Rectal smooth muscle tissue (tissue), 1 donor: ENCODE results near the gene ABCE1.
"Not testable (repeated sequence)": the region's sequence is repeated elsewhere in the genome, so short reads cannot be mapped to it uniquely, and the experiment has no call there.

Experiments
- H3K27ac ChIP-seq: one replicate; pipeline ENCODE4 v1.7.0; 2013; ENCODE audit warnings: low read depth, low read length, inconsistent platforms
- H3K27me3 ChIP-seq: one replicate; pipeline ENCODE4 v1.7.0; 2013; ENCODE audit warnings: low read length; ENCODE audit not compliant: control insufficient read depth, insufficient read depth
- H3K36me3 ChIP-seq: one replicate; pipeline ENCODE4 v1.7.0; 2013; ENCODE audit warnings: low read length; ENCODE audit not compliant: control insufficient read depth, insufficient read depth
- H3K4me1 ChIP-seq: one replicate; pipeline ENCODE4 v1.7.0; 2013; ENCODE audit warnings: low read length; ENCODE audit not compliant: control insufficient read depth, insufficient read depth
- H3K4me3 ChIP-seq: one replicate; pipeline ENCODE4 v1.7.0; 2013; ENCODE audit warnings: low read length
- H3K9ac ChIP-seq: one replicate; pipeline ENCODE4 v1.7.0; 2013; ENCODE audit warnings: low read length

ABCE1 gene

GRCh38 chr4:145125396-145125795, 27.3 kb downstream of the ABCE1 start:
- H3K27ac ChIP-seq, result no peak overlapping the region
- no peaks in the 10 kb centered on the region for H3K4me1 ChIP-seq
- H3K36me3 ChIP-seq, result peaks cover 13% of the 10 kb centered on the region
- no peak overlapping the region for H3K9ac ChIP-seq
- H3K27me3 ChIP-seq, result no peaks in the 10 kb centered on the region
- H3K4me3 ChIP-seq, result no peak overlapping the region

GRCh38 chr4:145130130-145130529, 32.0 kb downstream of the ABCE1 start:
- no peak overlapping the region for H3K27ac ChIP-seq
- H3K36me3 ChIP-seq, result peaks cover 10% of the 10 kb centered on the region
- H3K9ac ChIP-seq, result no peak overlapping the region
- H3K27me3 ChIP-seq, result no peaks in the 10 kb centered on the region
- H3K4me1 ChIP-seq, result no peaks in the 10 kb centered on the region
- H3K4me3 ChIP-seq, result no peak overlapping the region

- Histone ChIP-seq H3K27ac (no peak overlapping the region), H3K27me3 (no peaks in the 10 kb centered on the region), H3K4me3 (no peak overlapping the region), H3K36me3 (peaks cover 7% of the 10 kb centered on the region), H3K9ac (no peak overlapping the region), H3K4me1 (no peaks in the 10 kb centered on the region)
Measured at GRCh38 chr4:145130788-145131399, 32.8 kb downstream of the ABCE1 start.

- H3K27me3 ChIP-seq, result no peaks in the 10 kb centered on the region
- no peak overlapping the region for H3K9ac ChIP-seq
- H3K4me3 ChIP-seq, result no peak overlapping the region
- no peaks in the 10 kb centered on the region for H3K4me1 ChIP-seq
- H3K27ac ChIP-seq, result no peak overlapping the region
- H3K36me3 ChIP-seq, result peaks cover 3% of the 10 kb centered on the region
Measured at GRCh38 chr4:145131848-145132247, 33.7 kb downstream of the ABCE1 start.

- H3K9ac ChIP-seq, result no peak overlapping the region
- H3K4me1 ChIP-seq, result no peaks in the 10 kb centered on the region
- H3K27ac ChIP-seq, result no peak overlapping the region
- no peak overlapping the region for H3K4me3 ChIP-seq
- no peaks in the 10 kb centered on the region for H3K27me3 ChIP-seq
- no peaks in the 10 kb centered on the region for H3K36me3 ChIP-seq
Measured at GRCh38 chr4:145132511-145133098, 34.5 kb downstream of the ABCE1 start.

GRCh38 chr4:145136219-145136618, 38.1 kb downstream of the ABCE1 start:
- peaks cover 17% of the 10 kb centered on the region for H3K36me3 ChIP-seq
- H3K4me3 ChIP-seq, H3K4me1 ChIP-seq, H3K27ac ChIP-seq, H3K27me3 ChIP-seq, H3K9ac ChIP-seq: not testable (repeated sequence)

GRCh38 chr4:145148980-145149379, 50.9 kb downstream of the ABCE1 start:
- Histone ChIP-seq H3K27me3 (no peaks in the 10 kb centered on the region), H3K27ac (no peak overlapping the region), H3K4me1 (no peaks in the 10 kb centered on the region), H3K4me3 (no peak overlapping the region), H3K9ac (no peak overlapping the region), H3K36me3 (peaks cover 21% of the 10 kb centered on the region)

- no peak overlapping the region for H3K27ac ChIP-seq
- H3K9ac ChIP-seq, result no peak overlapping the region
- peaks cover 17% of the 10 kb centered on the region for H3K36me3 ChIP-seq
- no peaks in the 10 kb centered on the region for H3K27me3 ChIP-seq
- no peak overlapping the region for H3K4me3 ChIP-seq
- H3K4me1 ChIP-seq, result no peaks in the 10 kb centered on the region
Measured at GRCh38 chr4:145153181-145153903, 55.2 kb downstream of the ABCE1 start.

GRCh38 chr4:145153904-145154298, 55.8 kb downstream of the ABCE1 start:
- H3K9ac ChIP-seq, result no peak overlapping the region
- H3K4me1 ChIP-seq, result no peaks in the 10 kb centered on the region
- no peaks in the 10 kb centered on the region for H3K27me3 ChIP-seq
- peaks cover 14% of the 10 kb centered on the region for H3K36me3 ChIP-seq
- H3K4me3 ChIP-seq, result no peak overlapping the region
- no peak overlapping the region for H3K27ac ChIP-seq

GRCh38 chr4:145154573-145154972, 56.5 kb downstream of the ABCE1 start:
- Histone ChIP-seq H3K9ac (no peak overlapping the region), H3K27ac (no peak overlapping the region), H3K4me1 (no peaks in the 10 kb centered on the region), H3K27me3 (no peaks in the 10 kb centered on the region), H3K4me3 (no peak overlapping the region), H3K36me3 (peaks cover 9% of the 10 kb centered on the region)

GRCh38 chr4:145155268-145155870, 57.3 kb downstream of the ABCE1 start:
- H3K4me1 ChIP-seq, result no peaks in the 10 kb centered on the region
- H3K4me3 ChIP-seq, result no peak overlapping the region
- H3K36me3 ChIP-seq, result peaks cover 5% of the 10 kb centered on the region
- H3K9ac ChIP-seq, result no peak overlapping the region
- no peaks in the 10 kb centered on the region for H3K27me3 ChIP-seq
- H3K27ac ChIP-seq, result no peak overlapping the region

- Histone ChIP-seq H3K4me3 (no peak overlapping the region), H3K27ac (no peak overlapping the region), H3K4me1 (no peaks in the 10 kb centered on the region), H3K36me3 (peaks cover 6% of the 10 kb centered on the region), H3K27me3 (no peaks in the 10 kb centered on the region), H3K9ac (no peak overlapping the region)
Measured at GRCh38 chr4:145156986-145157385, 58.9 kb downstream of the ABCE1 start.
